EH (cell line): ENCODE data around the gene ADGRD2.
A peak's percentile ranks its signal among the peaks of the same experiment; 100 is the strongest.

Experiments used
- DNase-seq: peaks from one replicate; pipeline ENCODE4 v3.0.0-alpha.2; 2015; ENCODE audit warnings: low read depth

ADGRD2 gene

GRCh38 chr9:124479947-124480620, 29.8 kb downstream of the ADGRD2 start:
- DNase-seq, result no peak

DNA sequence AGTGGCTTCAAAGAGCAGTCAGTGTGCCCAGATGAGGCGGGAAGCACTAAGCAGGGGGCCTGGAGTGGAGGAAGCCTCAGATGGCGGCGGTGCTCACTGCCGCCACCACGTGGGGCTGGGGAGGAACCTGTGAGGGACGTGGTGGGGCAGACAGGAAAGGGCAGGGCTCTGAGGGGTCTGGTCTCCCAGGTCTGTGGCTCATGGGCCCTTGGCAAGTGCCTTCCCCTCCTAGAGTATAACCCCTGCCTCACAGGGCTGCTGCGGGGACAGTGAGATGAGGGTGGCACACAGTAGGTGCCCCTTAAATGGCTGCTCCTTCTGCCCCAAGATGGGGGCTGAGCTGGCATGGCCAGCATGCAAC, 30.4 kb downstream of the ADGRD2 start:
- DNase-seq, result peak; percentile 23

- DNase-seq, result no peak
Measured at GRCh38 chr9:124481115-124481514, 30.9 kb downstream of the ADGRD2 start.

DNA sequence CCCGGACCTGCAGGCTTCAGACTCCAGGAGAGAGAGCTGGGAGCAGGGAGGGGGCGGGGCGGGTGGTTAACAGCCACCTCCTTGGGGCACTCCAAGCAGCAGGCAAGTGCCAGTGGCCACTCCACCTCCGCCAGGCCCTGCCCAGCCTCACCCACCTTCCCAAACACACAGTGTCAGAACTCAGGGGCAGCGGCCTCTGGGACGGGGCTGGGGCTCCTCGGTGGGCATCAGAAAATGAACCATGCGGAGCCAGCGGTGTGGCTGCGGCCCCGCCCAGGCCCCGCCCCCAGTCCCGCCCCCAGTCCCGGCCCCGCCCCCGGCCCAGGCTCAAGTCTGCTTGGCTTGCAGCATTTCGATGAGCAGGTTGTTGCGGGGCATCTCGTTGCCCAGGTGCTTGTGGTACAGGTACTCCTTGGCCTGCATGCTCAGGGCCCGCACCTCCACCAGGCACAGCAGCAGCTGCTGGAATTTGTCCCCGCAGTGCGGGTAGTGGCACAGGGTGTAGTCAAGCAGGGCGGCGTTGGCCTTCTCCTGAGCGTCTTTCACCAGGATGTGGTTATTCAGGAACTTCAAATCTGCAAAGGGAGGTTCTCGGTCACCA, 32.3 kb downstream of the ADGRD2 start:
- no peak for DNase-seq

- DNase-seq, result no peak
Measured at GRCh38 chr9:124483481-124483880, 33.2 kb downstream of the ADGRD2 start.

- no peak for DNase-seq
Measured at GRCh38 chr9:124485201-124485600, 35.0 kb downstream of the ADGRD2 start.

DNA sequence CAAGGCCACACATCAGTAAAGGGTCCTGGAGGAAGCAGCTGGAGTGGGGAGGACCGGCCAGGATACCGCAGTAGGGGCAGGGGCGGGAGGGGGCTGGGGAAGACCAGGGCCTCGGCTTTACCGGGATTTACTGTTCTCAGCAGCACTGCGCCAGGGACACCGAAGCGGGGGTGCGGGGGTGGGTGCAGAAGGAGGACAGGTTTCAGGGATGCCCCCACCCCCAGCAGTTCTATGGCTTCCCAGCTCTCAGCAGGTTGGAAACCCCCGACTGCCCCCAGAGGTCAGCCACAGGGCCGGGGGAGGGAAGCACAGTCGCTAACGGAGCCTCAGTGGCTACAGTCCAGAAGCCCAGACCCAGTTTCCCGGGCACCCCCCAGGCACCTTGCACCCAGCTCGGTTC, 35.7 kb downstream of the ADGRD2 start:
- no peak for DNase-seq

- no peak for DNase-seq
Measured at GRCh38 chr9:124486778-124487259, 36.6 kb downstream of the ADGRD2 start.

DNA sequence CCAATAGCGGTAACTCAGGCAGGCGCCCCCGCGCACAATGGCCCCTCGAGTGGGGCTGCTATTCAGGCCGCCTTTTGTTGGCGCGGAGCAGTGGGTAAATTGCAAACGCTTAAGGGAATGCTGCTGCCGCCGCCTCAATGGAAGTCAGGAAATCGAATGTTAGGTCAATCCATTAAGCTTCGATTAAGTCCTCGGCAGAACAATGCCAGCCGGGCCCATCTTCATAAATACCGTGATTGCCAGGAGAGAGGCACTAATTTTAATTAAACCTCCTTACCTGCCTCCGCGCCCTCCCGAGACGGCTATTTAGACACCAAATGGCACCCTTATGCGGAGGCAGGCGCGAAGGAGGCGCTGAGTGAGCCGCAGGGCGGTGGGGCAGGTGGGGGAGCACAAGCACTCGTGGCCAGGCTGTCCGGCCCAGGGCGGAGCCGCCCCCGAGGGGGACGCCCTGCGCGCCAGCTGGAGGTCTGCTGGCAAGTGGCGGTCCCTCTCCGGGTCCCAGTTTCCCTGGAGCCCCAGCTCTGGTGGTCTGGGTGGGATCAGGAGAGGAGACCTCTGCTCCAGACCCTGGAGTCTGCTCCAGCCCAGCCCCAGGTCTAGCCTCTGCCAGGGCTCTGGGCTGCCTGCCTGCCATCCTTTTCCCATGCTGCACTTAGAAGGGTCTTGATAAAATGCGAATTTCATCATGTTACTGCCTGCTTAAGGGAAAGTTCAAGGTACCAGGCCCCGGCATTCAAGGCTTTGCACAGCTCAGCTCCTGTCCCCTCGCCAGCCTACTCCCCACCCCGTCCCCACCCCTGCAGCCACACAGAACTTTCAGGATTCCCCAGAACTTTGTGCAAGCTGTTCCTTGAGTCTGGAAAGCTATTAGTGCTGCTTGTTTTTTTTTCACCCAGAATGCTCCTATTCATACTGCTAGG, 37.3 kb downstream of the ADGRD2 start:
- no peak for DNase-seq

GRCh38 chr9:124488641-124489210, 38.5 kb downstream of the ADGRD2 start:
- DNase-seq, result no peak

DNA sequence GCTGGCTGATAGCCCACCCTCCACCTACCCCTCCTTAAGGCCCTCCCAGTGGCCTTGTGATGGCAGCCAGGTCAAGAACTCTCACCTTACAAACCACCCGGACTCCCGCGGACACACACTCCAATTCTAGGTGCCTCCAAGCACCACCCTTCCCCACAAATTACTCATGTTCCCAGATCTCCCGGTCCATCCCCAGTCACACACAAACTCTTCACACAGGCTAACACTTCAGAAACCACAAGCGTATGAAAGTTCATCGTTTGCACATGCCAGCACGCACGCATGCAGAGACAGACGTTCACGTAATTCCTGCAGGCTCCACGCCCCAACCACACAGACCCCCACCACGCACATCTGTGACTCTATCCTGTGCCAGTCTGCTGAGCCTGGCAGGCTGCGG, 39.0 kb downstream of the ADGRD2 start:
- DNase-seq, result peak; percentile 69

DNA sequence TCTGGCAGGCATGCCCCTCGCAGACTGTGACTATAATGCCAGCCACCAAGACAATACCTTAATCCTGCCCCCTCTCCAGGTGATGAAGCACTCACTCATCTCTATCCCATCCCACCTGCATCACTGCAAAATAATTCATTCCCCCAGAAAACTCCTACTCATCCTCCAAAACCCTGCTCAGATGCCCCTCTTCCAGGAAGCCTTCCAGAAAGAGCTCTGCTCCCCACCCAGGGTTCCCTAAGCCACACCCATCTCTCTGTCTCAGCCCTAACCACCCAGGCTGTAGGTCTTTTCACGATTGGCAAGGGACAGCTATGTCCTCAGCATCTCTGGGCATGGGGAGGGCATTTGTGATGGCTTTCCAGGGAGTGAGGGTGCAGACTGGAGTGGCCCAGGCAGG, 39.8 kb downstream of the ADGRD2 start:
- DNase-seq, result no peak

- no peak for DNase-seq
Measured at GRCh38 chr9:124491049-124491975, 41.1 kb downstream of the ADGRD2 start.

DNA sequence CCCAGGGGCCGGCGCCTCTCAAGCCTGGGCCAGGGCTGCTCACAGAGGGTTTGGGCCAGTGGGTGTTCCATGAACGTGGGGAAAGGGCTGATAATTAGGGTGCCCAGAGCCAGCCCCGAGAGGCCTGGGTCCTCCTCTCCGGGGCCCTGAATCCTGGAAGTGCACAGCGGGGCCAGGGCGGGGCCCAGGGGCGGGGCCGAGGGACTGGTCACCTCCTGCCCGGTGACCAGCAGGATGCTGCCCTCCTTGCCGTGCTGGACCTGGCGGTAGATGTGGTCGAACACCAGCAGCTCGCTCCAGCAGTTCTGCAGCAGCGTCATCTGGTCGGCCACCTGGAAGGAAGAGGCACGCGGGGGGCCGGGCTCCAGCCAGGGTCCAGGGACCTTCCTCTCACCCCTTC, 42.6 kb downstream of the ADGRD2 start:
- DNase-seq, result no peak

GRCh38 chr9:124493218-124493617, 43.0 kb downstream of the ADGRD2 start:
- no peak for DNase-seq

DNA sequence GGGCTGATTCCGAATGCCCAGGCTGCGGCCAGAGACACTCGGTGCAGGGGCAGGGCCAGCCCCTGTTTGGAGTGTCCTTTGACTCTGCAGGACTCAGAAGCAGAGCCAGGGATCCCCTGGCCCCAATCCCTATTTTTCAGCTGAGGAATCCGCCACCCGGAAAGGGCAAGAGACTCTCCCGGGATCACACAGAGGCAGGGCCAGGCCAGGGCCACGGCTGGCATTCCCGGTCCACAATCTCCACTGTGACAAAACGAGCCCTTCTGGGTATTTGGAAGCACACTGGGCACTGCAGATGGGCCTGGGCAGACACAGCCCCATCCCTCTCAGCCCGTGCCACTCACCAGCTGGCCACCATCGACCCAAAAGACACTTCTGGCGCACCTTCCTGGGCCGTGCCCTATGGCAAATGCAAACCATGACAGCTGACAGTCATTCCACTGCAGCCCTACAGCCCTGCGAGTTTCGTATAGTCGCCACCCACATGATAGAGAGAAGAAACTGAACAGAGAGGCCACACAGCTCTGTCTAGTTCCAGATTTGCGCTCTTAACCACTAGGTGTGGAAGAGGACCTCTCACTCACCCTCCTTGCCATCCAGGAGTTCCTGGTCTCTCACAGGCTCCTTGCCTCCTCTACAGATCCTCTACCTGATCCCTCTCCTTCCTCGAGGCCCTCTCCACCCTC, 43.7 kb downstream of the ADGRD2 start:
- no peak for DNase-seq

- DNase-seq, result no peak
Measured at GRCh38 chr9:124495126-124496074, 45.1 kb downstream of the ADGRD2 start.

DNA sequence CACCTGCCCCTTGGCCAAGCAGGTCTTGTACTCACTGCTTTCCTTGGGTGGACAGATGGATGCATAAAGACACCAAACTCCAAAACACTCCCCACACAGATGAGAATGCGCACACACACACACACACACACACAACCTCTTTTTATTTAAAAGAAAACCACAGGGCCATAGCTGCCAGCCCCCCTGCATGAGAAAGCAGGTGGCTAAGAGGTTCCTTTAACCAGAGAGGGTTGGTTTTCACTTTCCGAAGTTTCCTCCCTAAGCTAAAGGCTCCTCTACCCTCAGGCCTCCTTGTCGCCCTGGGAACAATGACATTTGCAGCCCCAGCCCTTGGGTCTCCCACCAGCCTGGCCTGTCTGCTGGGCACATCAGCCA, 45.8 kb downstream of the ADGRD2 start:
- no peak for DNase-seq

DNA sequence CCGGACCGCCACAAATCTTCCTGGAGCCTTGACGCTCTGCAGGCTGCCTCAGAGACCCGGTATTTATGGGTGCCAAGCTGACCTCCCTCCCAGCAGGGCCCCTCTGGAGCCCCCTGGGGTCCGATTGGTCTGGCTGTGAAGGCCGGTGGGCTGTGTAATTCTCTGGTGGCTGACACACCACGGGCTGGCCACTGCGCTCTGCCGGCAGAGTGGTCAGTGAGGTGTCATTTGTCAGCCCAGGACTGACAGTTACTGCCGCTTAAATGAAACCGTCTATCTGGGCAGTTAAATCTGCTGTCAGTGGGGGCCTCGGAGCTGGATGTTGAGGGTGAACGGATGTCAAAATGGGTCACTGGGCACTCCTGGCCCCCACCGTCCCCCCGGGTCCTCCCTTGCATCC, 46.2 kb downstream of the ADGRD2 start:
- no peak for DNase-seq

GRCh38 chr9:124497441-124497840, 47.2 kb downstream of the ADGRD2 start:
- DNase-seq, result no peak
